Measurements from ENCODE around the gene ERI3. TPM values are rescaled to one million over a fixed set of nuclear protein-coding genes. Genes with fewer than 3 reads are reported as not detected.

Gene ERI3
- total and polyA plus RNA-seq, 2 of the 4 experiments (the other 2 are of a cell fraction): 56.6 to 70.9 TPM

DNA sequence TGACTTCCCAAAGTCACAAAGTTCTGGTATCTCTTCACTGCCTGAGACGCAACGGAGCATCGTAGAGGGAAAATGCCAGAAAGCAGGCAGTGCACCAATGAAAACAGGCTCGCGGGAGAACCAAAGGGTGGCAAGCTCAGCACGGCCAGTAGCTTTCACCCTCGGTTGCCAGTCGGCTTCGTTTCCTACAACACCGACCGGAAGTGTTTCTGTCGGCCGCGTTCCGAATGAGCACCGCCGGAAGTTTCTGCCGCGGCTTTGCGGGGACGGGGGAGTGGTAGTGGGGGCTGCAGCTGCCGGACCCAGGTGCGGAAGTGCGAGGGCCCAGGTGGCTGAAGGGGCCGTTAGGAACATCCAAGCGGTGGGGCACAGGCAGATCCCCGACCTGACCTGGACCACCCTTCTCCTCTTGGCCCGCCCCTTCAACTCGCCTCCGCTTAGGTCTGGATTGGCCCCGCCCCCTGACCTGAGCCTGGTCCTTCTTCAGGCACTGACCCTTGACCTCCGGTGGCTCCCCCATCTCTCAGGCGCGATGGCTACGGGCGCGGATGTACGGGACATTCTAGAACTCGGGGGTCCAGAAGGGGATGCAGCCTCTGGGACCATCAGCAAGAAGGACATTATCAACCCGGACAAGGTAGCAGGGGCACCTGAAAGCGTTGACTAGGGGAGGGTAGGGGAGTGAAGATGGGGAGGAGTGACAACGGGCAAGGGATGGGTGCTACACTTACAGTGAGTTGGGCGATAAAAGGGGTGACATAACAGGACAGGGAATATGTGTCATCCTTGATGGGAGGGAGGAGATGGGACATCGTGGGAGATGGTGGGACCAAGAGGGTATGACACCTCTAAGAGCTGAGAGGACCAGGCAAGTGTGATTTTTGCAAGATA is 141.6 kb downstream of the ERI3 start, which contains the start of gene DMAP1 (continued):
- TF ChIP-seq NFE2L2 (IDR thresholded peaks at IDR 0.05; ENCODE audit: low read depth, low read length) (no peak), BHLHE40 (IDR thresholded peaks at IDR 0.05; ENCODE audit: low read depth, low read length) (0 out of 2 replicates have a peak, but pooled peaks have one; percentile 36), MAFK (IDR thresholded peaks at IDR 0.05; ENCODE audit: low read depth, low read length) (no peak)

Data from IMR-90 (cell line).